Bronchial epithelial cell (primary cell): ENCODE data around the gene RPL7L1. TPM values are rescaled to one million over a fixed set of nuclear protein-coding genes. Genes with fewer than 3 reads are reported as not detected.
A peak's percentile ranks its signal among the peaks of the same experiment; 100 is the strongest.

ENCODE experiments used
- DNase-seq: peaks from one replicate; pipeline ENCODE4 v3.0.0-alpha.2; 2010; ENCODE audit warnings: low read depth
- FAIRE-seq: peaks from 2 replicates; lab custom pipeline; 2011; peaks lifted over from hg19 to GRCh38; lab: Jason Lieb, UNC
- H3K27me3 ChIP-seq: 2 replicates; pipeline ENCODE4 v1.5.1; 2011; ENCODE audit warnings: low read length; ENCODE audit not compliant: control insufficient read depth, insufficient read depth
- H3K36me3 ChIP-seq: 2 replicates; pipeline ENCODE4 v1.5.1; 2011; ENCODE audit warnings: low read length; ENCODE audit not compliant: control insufficient read depth, insufficient read depth
- H3K4me3 ChIP-seq: 2 replicates; pipeline ENCODE4 v1.5.1; 2011; ENCODE audit warnings: mild to moderate bottlenecking, low read depth, low read length, control low read depth
- CTCF ChIP-seq: IDR thresholded peaks from 2 replicates; pipeline ENCODE4 v1.5.1; 2011; ENCODE audit warnings: mild to moderate bottlenecking, moderate library complexity, low read length, control low read depth, inconsistent platforms; ENCODE audit not compliant: insufficient read depth, severe bottlenecking
- total RNA-seq: library from RNA; depleted of rRNA; stranded (reverse); fragments of >200 nt; gene quantifications from 2 replicates; pipeline ENCODE4 v1.2.1, GENCODE V29; 2014

Gene RPL7L1
- total RNA-seq: 94.5 and 109 TPM in 2 replicates

GRCh38 chr6:42879372-42880239, at the start of gene RPL7L1:
Gene RPL7L1 (plus strand): TSS chr6:42879616. CDS start chr6:42879911, 295 bp downstream.
- FAIRE-seq (no peak), DNase-seq (peak; percentile 80)
- peak; percentile 2 for TF ChIP-seq CTCF
- Histone ChIP-seq H3K36me3 (peaks cover 12% of the 10 kb centered on the region), H3K27me3 (no peaks in the 10 kb centered on the region), H3K4me3 (peak within 1 kb of the TSS; percentile 81)

GRCh38 chr6:42831237-42831636, 48.2 kb upstream of the RPL7L1 start:
- no peak for TF ChIP-seq CTCF
- FAIRE-seq: no peak
- H3K27me3 ChIP-seq: no peaks in the 10 kb centered on the region
- no peak overlapping the region for H3K4me3 ChIP-seq
- H3K36me3 ChIP-seq: peaks cover 1% of the 10 kb centered on the region
- no peak for DNase-seq

GRCh38 chr6:42834056-42834455, 45.4 kb upstream of the RPL7L1 start:
- Histone ChIP-seq H3K4me3 (no peak overlapping the region), H3K27me3 (no peaks in the 10 kb centered on the region), H3K36me3 (no peaks in the 10 kb centered on the region)
- FAIRE-seq: no peak
- TF ChIP-seq CTCF: no peak
- DNase-seq: peak; percentile 20

- Histone ChIP-seq H3K4me3 (no peak overlapping the region), H3K36me3 (no peaks in the 10 kb centered on the region), H3K27me3 (no peaks in the 10 kb centered on the region)
- DNase-seq (no peak), FAIRE-seq (no peak)
- no peak for TF ChIP-seq CTCF
Observed at GRCh38 chr6:42841844-42842584, 37.4 kb upstream of the RPL7L1 start.

- Histone ChIP-seq H3K27me3 (no peaks in the 10 kb centered on the region), H3K36me3 (no peaks in the 10 kb centered on the region), H3K4me3 (no peak overlapping the region)
- no peak for DNase-seq
- no peak for FAIRE-seq
- TF ChIP-seq CTCF: no peak
Observed at GRCh38 chr6:42845327-42845694, 34.1 kb upstream of the RPL7L1 start.
